GM10248 (cell line): ENCODE measurements around the gene GALNT2.

Experiments used
- CTCF ChIA-PET: fragments of 300-600 bp; sonication (Branson Sonifier 250); formaldehyde crosslinking; extraction: SDS; loops from one replicate; lab custom pipeline; 2021; ENCODE audit warnings: antibody characterized with exemption; lab: Yijun Ruan, JAX
- POLR2A ChIA-PET: fragments of 350-650 bp; sonication (Branson Sonifier 250); formaldehyde crosslinking; extraction: SDS; loops from one replicate; lab custom pipeline; 2020; ENCODE audit warnings: antibody characterized with exemption; lab: Yijun Ruan, JAX
- DNase-seq: peaks from one replicate; pipeline ENCODE4 v3.0.0; 2012; ENCODE audit errors: extremely low spot score
- CTCF ChIP-seq: IDR thresholded peaks from 2 replicates; pipeline ENCODE4 v1.5.1; 2012; ENCODE audit warnings: mild to moderate bottlenecking, low read depth; ENCODE audit errors: extremely low read depth, missing control alignments, control extremely low read depth

GALNT2 gene

GRCh38 chr1:230130172-230130944, 63.3 kb downstream of the GALNT2 start:
- POLR2A ChIA-PET: no interaction called here
- DNase-seq: no peak
- TF ChIP-seq CTCF: no peak
- CTCF ChIA-PET: interaction anchor here (0.9 to 1.7 kb wide), 6 partner anchors 8 to 79 kb away, joined by 3 to 5 read pairs (median 3); no protein-coding TSS in a partner anchor

GRCh38 chr1:230131457-230131856, 64.4 kb downstream of the GALNT2 start:
- no peak for DNase-seq
- CTCF ChIA-PET: interaction anchor here (0.7 to 1.5 kb wide), 3 partner anchors 9 to 77 kb away, joined by 3 to 4 read pairs (median 3); no protein-coding TSS in a partner anchor
- no peak for TF ChIP-seq CTCF
- POLR2A ChIA-PET: no interaction called here

GRCh38 chr1:230132758-230133157, 65.7 kb downstream of the GALNT2 start:
- CTCF ChIA-PET: interaction anchor here (0.6 to 1.4 kb wide), 2 partner anchors 17 to 19 kb away, joined by 3 read pairs; no protein-coding TSS in a partner anchor
- no peak for TF ChIP-seq CTCF
- DNase-seq: no peak
- POLR2A ChIA-PET: interaction anchor here (0.7 kb wide), 1 partner anchor 852 kb away, joined by 4 read pairs; no protein-coding TSS in a partner anchor

- no peak for TF ChIP-seq CTCF
- POLR2A ChIA-PET: no interaction called here
- CTCF ChIA-PET: interaction anchor here (1.3 kb wide), 1 partner anchor 16 kb away, joined by 4 read pairs; no protein-coding TSS in a partner anchor
- DNase-seq: no peak
Observed at GRCh38 chr1:230135726-230136125, 68.7 kb downstream of the GALNT2 start.

GRCh38 chr1:230136453-230137336, 69.7 kb downstream of the GALNT2 start:
- ChIA-PET CTCF (interaction anchor here (0.6 to 1.3 kb wide), 4 partner anchors 15 to 44 kb away, joined by 3 to 4 read pairs (median 4); no protein-coding TSS in a partner anchor), POLR2A (interaction anchor here (1.4 kb wide), 1 partner anchor 8 kb away, joined by 3 read pairs; no protein-coding TSS in a partner anchor)
- no peak for DNase-seq
- TF ChIP-seq CTCF: no peak

- ChIA-PET POLR2A (interaction anchor here (1.4 kb wide), 1 partner anchor 9 kb away, joined by 3 read pairs; no protein-coding TSS in a partner anchor), CTCF (interaction anchor here (1.3 kb wide), 1 partner anchor 16 kb away, joined by 4 read pairs; no protein-coding TSS in a partner anchor)
- TF ChIP-seq CTCF: no peak
- no peak for DNase-seq
Observed at GRCh38 chr1:230137337-230137815, 70.3 kb downstream of the GALNT2 start.
